Peyer's patch (tissue), 4 donors: ENCODE results near the gene HSPH1.

ENCODE experiments used
- CTCF ChIP-seq, 6 experiments: fragments of 450-650 bp in 4 of 6; fragments of 200-600 bp in 2 of 6; sonication (generic) in 1 of 6; IDR thresholded peaks; one replicate each; pipeline ENCODE4 v1.5.1; 2017 to 2019; ENCODE audit warnings: antibody characterized with exemption in 6 of 6, mild to moderate bottlenecking in 3 of 6, moderate library complexity in 1 of 6
- POLR2A ChIP-seq, 2 donors: fragments of 450-650 bp; IDR thresholded peaks; one replicate each; pipeline ENCODE4 v1.5.1; 2017; ENCODE audit warnings: antibody characterized with exemption in 2 of 2, mild to moderate bottlenecking in 2 of 2, moderate library complexity in 2 of 2

- TF ChIP-seq CTCF (IDR thresholded peaks at IDR 0.05) (no peak), POLR2A (IDR thresholded peaks at IDR 0.05) (no peak)
These were observed 6.5 kb upstream of the HSPH1 start for GRCh38 chr13:31168166-31168565.
